OCI-LY3 (cell line): ENCODE measurements around the gene OSBPL7.

ENCODE experiments used
- H2AFZ ChIP-seq: fragments of 200-600, 300-600 bp; shearing (Covaris generic); 2 replicates; pipeline ENCODE4 v1.6.0; 2014; ENCODE audit warnings: antibody characterized with exemption, low read depth, low read length
- H3K27ac ChIP-seq: fragments of 200-600, 300-600 bp; sonication (generic); 2 replicates; pipeline ENCODE4 v1.5.1; 2014; ENCODE audit warnings: mild to moderate bottlenecking, low read length, moderate library complexity, mixed read lengths
- H3K27me3 ChIP-seq: fragments of 200-600, 300-600 bp; sonication (generic); 2 replicates; pipeline ENCODE4 v1.6.1; 2014; ENCODE audit warnings: low read depth, low read length, mixed read lengths
- H3K36me3 ChIP-seq: fragments of 200-600, 300-600 bp; sonication (generic); replicated peaks from 2 replicates; pipeline ENCODE3; 2014; ENCODE audit warnings: low read depth, low read length, mixed read lengths
- H3K4me1 ChIP-seq: fragments of 300-600, 200-600 bp; sonication (generic); 2 replicates; pipeline ENCODE4 v1.6.1; 2014; ENCODE audit warnings: low read length, mixed read lengths
- H3K4me2 ChIP-seq: fragments of 200-600, 300-600 bp; sonication (generic); 2 replicates; pipeline ENCODE4 v1.6.1; 2014; ENCODE audit warnings: low read length, mixed read lengths
- H3K4me3 ChIP-seq: fragments of 300-600, 200-600 bp; sonication (generic); 2 replicates; pipeline ENCODE4 v1.5.1; 2014; ENCODE audit warnings: antibody characterized with exemption, mild to moderate bottlenecking, low read length, moderate library complexity
- H3K79me2 ChIP-seq: fragments of 300-600, 200-600 bp; shearing (Covaris generic); 2 replicates; pipeline ENCODE4 v1.6.1; 2014; ENCODE audit warnings: mild to moderate bottlenecking, low read length, mixed read lengths
- H3K9ac ChIP-seq: fragments of 300-600, 200-600 bp; shearing (Covaris generic); 2 replicates; pipeline ENCODE4 v1.6.0; 2014; ENCODE audit warnings: mild to moderate bottlenecking, low read length, moderate library complexity
- H3K9me3 ChIP-seq: fragments of 200-600, 300-600 bp; shearing (Covaris generic); 2 replicates; pipeline ENCODE4 v1.6.1; 2014; ENCODE audit warnings: low read length, mixed read lengths; ENCODE audit not compliant: insufficient read depth
- H4K20me1 ChIP-seq: fragments of 200-600, 300-600 bp; sonication (generic); 2 replicates; pipeline ENCODE4 v1.6.1; 2016; ENCODE audit warnings: low read length, mixed read lengths; ENCODE audit not compliant: insufficient read depth
- EZH2phosphoT487 ChIP-seq: fragments of 200-600 bp; shearing (Covaris generic); IDR thresholded peaks from 2 replicates; pipeline ENCODE4 v1.6.1; 2018; ENCODE audit warnings: antibody characterized with exemption, mixed run types, low read depth
- TF ChIP-seq, protein P1 (sequence below): fragments of 200-600, 300-600 bp; sonication (generic); IDR thresholded peaks from 2 replicates; pipeline ENCODE4 v1.5.1; 2014; ENCODE audit warnings: antibody characterized with exemption, low read length, low read depth

OSBPL7 gene

DNA sequence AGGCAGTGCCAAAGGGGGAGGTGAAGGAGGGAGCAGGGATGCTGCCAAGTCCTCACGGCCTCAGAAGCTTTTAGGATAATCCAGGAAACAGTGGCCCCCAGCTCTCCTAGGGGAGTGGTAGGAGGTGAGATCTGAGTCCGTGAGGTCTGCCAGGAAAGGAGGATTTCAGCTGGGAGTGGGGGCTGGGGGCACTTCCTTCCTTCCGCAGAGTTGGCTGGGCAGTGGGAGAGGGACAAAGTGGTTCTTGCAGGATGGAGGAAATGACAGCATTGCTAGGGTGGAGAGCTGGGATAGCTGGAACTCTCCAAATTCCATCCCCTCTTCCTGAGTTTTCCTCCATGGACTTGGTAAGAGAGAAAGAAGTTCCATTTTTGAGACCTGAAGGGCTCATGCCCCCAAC lies 34.1 kb upstream of the OSBPL7 start:
- TF ChIP-seq, protein P1, sequence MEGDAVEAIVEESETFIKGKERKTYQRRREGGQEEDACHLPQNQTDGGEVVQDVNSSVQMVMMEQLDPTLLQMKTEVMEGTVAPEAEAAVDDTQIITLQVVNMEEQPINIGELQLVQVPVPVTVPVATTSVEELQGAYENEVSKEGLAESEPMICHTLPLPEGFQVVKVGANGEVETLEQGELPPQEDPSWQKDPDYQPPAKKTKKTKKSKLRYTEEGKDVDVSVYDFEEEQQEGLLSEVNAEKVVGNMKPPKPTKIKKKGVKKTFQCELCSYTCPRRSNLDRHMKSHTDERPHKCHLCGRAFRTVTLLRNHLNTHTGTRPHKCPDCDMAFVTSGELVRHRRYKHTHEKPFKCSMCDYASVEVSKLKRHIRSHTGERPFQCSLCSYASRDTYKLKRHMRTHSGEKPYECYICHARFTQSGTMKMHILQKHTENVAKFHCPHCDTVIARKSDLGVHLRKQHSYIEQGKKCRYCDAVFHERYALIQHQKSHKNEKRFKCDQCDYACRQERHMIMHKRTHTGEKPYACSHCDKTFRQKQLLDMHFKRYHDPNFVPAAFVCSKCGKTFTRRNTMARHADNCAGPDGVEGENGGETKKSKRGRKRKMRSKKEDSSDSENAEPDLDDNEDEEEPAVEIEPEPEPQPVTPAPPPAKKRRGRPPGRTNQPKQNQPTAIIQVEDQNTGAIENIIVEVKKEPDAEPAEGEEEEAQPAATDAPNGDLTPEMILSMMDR, result no peak
- no peak for TF ChIP-seq EZH2phosphoT487
- Histone ChIP-seq H3K36me3 (no peaks in the 10 kb centered on the region), H3K9me3 (no peaks in the 10 kb centered on the region), H3K4me2 (no peak overlapping the region), H3K27ac (no peak overlapping the region), H3K4me3 (no peak overlapping the region), H2AFZ (no peak overlapping the region), H4K20me1 (no peaks in the 10 kb centered on the region), H3K79me2 (no peaks in the 10 kb centered on the region; the same call in 1 of the 2 replicates), H3K4me1 (peaks cover 28% of the 10 kb centered on the region), H3K9ac (no peak overlapping the region), H3K27me3 (peaks cover 46% of the 10 kb centered on the region)

DNA sequence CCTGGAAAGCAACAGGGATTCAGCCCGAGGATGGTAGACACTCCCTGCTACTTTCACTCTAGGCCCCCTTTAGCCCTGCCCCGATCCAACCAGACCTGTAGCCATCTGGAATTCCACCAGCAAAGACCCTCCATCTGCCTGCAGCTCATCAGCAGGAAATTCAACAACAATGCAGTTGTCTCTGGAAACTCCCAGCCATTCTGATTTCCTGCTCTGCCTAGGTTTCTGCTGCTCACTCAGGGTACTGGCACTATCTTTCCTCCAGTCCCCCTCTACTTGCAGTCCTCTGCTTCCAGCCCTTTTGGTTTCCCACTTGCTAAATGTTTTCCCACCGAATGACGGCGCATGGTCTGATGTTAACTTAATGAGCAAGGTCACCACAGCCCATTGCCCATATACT lies 32.0 kb upstream of the OSBPL7 start:
- Histone ChIP-seq H3K27ac (no peak overlapping the region), H3K4me2 (no peak overlapping the region), H3K4me1 (peaks cover 34% of the 10 kb centered on the region), H3K9me3 (no peaks in the 10 kb centered on the region), H4K20me1 (no peaks in the 10 kb centered on the region), H2AFZ (no peak overlapping the region), H3K4me3 (no peak overlapping the region), H3K79me2 (peaks cover 10% of the 10 kb centered on the region; the same call in 1 of the 2 replicates), H3K27me3 (peaks cover 46% of the 10 kb centered on the region), H3K36me3 (no peaks in the 10 kb centered on the region), H3K9ac (no peak overlapping the region)
- TF ChIP-seq, protein P1, result no peak
- no peak for TF ChIP-seq EZH2phosphoT487

DNA sequence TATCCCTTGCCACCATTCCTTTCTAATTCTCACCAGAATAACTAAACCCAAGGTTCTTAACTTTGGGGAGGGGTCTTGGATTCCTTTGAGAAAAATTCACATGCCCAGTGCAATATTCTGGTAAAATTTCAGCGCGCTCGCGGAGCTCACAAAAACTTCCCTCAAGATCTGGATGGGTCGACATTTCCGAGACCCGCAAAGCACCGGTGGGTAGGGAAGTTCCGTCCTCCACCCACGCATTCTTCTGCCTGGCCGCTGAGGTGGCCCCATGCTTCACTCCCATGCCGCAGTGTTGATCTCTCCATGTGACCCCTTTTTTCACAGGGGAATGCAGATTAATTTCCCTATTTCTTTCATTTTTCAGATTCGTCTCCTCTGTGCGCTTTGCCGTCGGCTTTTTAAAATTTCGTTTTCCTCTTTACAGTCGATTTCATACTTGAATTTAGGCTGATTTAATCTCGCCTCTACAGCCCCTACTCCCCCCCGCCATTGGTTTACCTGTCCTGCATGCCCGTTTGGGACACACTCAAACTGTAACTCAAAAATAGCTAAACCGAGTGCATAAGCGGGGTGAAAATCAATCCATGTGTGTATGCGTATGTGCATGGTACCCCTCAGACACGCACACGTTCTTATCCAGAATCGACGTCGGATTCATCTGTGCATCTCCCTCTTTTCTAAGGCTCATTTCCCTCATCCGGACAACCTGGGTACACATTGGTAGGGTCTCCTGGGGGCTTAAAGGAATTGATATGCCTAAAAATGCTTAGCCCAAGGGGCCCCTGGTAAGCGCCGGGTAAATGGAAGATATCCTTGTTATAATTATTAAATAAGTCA lies 30.7 kb upstream of the OSBPL7 start:
- no peaks in the 10 kb centered on the region for H3K9me3 ChIP-seq
- H3K9ac ChIP-seq, result peak overlapping the region; percentile 45
- no peak overlapping the region for H3K27ac ChIP-seq
- H4K20me1 ChIP-seq, result no peaks in the 10 kb centered on the region
- H3K4me1 ChIP-seq, result peaks cover 32% of the 10 kb centered on the region
- H2AFZ ChIP-seq, result peak overlapping the region; percentile 16; the same call in 1 of the 2 replicates
- TF ChIP-seq EZH2phosphoT487, result 0 out of 2 replicates have a peak, but pooled peaks have one; percentile 18
- TF ChIP-seq, protein P1, result no peak
- peaks cover 46% of the 10 kb centered on the region for H3K27me3 ChIP-seq
- H3K79me2 ChIP-seq, result peaks cover 10% of the 10 kb centered on the region; the same call in 1 of the 2 replicates
- H3K4me3 ChIP-seq, result peak overlapping the region; percentile 73
- peak overlapping the region; percentile 94 for H3K4me2 ChIP-seq
- no peaks in the 10 kb centered on the region for H3K36me3 ChIP-seq

DNA sequence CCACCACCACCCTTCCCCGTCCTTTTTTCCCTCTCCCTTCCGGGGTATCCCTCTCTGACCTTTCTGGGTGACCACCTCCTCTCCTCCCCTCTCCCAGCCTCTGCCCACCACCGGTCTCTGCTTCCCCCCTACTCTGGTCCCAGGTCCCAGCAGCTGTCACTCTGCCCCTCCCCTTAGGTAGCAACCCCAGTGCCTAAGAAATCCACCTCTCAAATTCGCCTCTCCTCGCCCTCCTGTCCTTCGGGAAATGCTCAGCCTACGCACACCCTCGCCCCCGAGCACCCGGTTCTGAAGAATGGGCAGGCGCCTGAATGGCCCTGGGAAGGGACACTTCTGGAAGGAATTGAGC lies 30.1 kb upstream of the OSBPL7 start:
- Histone ChIP-seq H4K20me1 (no peaks in the 10 kb centered on the region), H3K36me3 (no peaks in the 10 kb centered on the region), H3K4me2 (peak overlapping the region; percentile 94), H3K27me3 (peaks cover 46% of the 10 kb centered on the region), H3K4me3 (peak overlapping the region; percentile 73), H2AFZ (peak overlapping the region; percentile 16; the same call in 1 of the 2 replicates), H3K27ac (no peak overlapping the region), H3K79me2 (peaks cover 10% of the 10 kb centered on the region; the same call in 1 of the 2 replicates), H3K9ac (peak overlapping the region; percentile 45), H3K4me1 (peaks cover 28% of the 10 kb centered on the region), H3K9me3 (no peaks in the 10 kb centered on the region)
- 0 out of 2 replicates have a peak, but pooled peaks have one; percentile 2 for TF ChIP-seq EZH2phosphoT487
- TF ChIP-seq, protein P1, result no peak
